ENCODE results near the gene METAP1D. TPM values are rescaled to one million over a fixed set of nuclear protein-coding genes. Genes with fewer than 3 reads are reported as not detected.
A peak's percentile ranks its signal among the peaks of the same experiment; 100 is the strongest.
"Not testable (repeated sequence)": the region's sequence is repeated elsewhere in the genome, so short reads cannot be mapped to it uniquely, and the experiment has no call there.

METAP1D gene
- total and polyA plus RNA-seq, 7 donors: 6.3 to 12.4 (median 10.0) TPM

DNA sequence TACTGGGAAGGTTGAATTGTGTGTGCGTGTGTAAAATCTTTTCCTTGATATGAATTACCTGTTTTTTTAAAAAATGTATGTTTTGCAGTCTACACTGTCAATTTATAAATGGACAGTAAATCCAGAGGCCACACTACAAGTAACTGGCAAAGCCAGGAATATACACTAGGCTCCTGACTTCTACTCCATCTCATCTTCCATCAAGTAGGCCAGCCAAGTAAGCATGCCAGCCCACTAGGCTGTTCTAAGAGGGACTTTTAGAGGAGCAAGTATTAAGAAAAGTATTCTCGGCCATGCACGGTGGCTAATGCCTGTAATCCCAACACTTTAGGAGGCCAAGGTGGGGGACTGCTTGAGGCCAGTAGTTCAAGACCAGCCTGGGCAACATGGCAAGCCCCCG is 13.0 kb upstream of the METAP1D start:
- no peaks in the 10 kb centered on the region for H3K9me3 ChIP-seq
- 62 to 70% (median 66%) methylated on average over 4 of the region's 4 CpGs for WGBS, 3 donors
- H3K27ac ChIP-seq: no peak overlapping the region
- H3K27me3 ChIP-seq (ENCODE audit: insufficient read depth in 3 of 3, low read length in 2 of 3): no peaks in the 10 kb centered on the region
- intact Hi-C loops (cut with DNase I): no loop called here
- no peaks in the 10 kb centered on the region for H3K4me1 ChIP-seq
- no peak overlapping the region for H3K4me3 ChIP-seq
- ATAC-seq (peak in 2 of 4 donors; percentile 43 to 72), DNase-seq (no peak)
- H3K36me3 ChIP-seq (ENCODE audit: insufficient read depth in 1 of 2, low read depth in 1 of 2): peaks cover 0 to 21% of the 10 kb centered on the region in 2 donors
- TF ChIP-seq, protein P1, sequence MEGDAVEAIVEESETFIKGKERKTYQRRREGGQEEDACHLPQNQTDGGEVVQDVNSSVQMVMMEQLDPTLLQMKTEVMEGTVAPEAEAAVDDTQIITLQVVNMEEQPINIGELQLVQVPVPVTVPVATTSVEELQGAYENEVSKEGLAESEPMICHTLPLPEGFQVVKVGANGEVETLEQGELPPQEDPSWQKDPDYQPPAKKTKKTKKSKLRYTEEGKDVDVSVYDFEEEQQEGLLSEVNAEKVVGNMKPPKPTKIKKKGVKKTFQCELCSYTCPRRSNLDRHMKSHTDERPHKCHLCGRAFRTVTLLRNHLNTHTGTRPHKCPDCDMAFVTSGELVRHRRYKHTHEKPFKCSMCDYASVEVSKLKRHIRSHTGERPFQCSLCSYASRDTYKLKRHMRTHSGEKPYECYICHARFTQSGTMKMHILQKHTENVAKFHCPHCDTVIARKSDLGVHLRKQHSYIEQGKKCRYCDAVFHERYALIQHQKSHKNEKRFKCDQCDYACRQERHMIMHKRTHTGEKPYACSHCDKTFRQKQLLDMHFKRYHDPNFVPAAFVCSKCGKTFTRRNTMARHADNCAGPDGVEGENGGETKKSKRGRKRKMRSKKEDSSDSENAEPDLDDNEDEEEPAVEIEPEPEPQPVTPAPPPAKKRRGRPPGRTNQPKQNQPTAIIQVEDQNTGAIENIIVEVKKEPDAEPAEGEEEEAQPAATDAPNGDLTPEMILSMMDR (IDR thresholded peaks at IDR 0.05): no peak

DNA sequence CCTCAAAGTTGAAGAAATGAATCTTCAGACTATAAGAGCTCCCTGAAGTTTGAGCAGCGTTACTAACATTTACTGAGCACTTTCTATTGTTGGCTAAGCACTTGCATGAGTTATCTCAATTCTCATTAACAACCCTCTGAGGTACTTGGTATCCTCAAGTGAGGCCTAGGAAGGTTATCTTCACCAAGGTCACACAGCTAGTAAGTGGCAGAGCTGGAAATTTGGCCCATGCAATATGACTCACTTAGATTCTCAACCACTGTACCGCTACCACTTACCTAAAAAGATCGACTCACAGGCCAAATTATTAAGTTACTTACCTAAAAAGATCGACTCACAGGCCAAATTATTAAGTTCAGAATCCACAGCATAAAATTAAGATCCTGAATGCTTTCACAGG is 8.7 kb upstream of the METAP1D start:
- 83 to 95% (median 91%) methylated on average over 4 of the region's 4 CpGs for WGBS, 3 donors
- ATAC-seq: no peak

DNA sequence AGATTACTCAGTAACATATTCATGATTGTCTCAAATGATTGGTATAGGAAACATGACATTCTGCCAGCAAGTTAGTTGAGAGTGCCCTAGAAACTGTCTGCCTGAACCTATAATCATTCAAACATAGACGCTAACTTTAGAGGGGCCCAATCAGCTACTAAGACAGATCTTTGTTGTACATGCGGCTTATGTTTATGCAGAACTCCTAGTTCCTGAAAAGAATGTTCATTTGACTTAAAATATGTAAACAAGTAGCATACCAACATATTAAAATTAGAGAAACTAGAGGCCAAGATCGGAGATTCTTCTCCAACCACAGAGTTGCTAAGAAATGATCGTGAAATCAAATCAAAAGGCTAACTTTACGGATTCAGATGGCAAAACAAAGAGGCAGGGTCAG is 4.2 kb upstream of the METAP1D start:
- H3K27me3 ChIP-seq (ENCODE audit: insufficient read depth in 3 of 3, low read length in 2 of 3): no peaks in the 10 kb centered on the region
- ATAC-seq (no peak), DNase-seq (no peak)
- no peaks in the 10 kb centered on the region for H3K9me3 ChIP-seq
- no peaks in the 10 kb centered on the region for H3K36me3 ChIP-seq (ENCODE audit: insufficient read depth in 1 of 2, low read depth in 1 of 2)
- H3K27ac ChIP-seq: no peak overlapping the region
- H3K4me3 ChIP-seq: no peak overlapping the region
- intact Hi-C loops (cut with DNase I): no loop called here
- TF ChIP-seq, protein P1 (IDR thresholded peaks at IDR 0.05): no peak
- H3K4me1 ChIP-seq: peaks cover 10% of the 10 kb centered on the region
- WGBS, 3 donors: 85 to 91% (median 89%) methylated on average over 5 of the region's 5 CpGs

More for the DNA sequence above, 8.7 kb upstream of the METAP1D start:
- no peak for DNase-seq
- Histone ChIP-seq H3K4me3 (no peak overlapping the region), H3K4me1 (no peaks in the 10 kb centered on the region), H3K27me3 (ENCODE audit: insufficient read depth in 3 of 3, low read length in 2 of 3) (no peaks in the 10 kb centered on the region), H3K9me3 (no peaks in the 10 kb centered on the region), H3K36me3 (ENCODE audit: insufficient read depth in 1 of 2, low read depth in 1 of 2) (no peaks in the 10 kb centered on the region), H3K27ac (no peak overlapping the region)
- intact Hi-C loops (cut with DNase I): no loop called here
- TF ChIP-seq, protein P1 (IDR thresholded peaks at IDR 0.05): no peak

DNA sequence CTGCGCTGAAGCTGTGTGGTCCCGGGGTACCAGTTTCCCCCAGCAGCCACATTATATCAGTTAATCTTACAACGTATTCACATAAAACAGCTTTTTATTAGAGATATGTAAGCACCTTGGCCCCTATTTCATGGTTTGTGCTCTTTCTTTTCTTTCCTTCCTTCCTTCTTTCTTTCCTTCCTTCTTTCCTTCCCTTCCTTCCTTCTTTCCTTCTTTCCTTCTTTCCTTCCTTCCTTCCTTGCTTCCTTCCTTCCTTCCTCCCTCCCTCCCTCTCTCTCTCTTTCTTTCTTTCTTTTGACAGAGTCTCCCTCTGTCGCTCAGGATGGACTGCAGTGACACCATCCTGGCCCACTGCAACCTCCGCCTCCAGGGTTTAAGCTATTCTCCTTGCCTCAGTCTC is 3.7 kb upstream of the METAP1D start:
- TF ChIP-seq, protein P1 (IDR thresholded peaks at IDR 0.05): no peak
- H3K4me1 ChIP-seq: peaks cover 12% of the 10 kb centered on the region
- H3K36me3 ChIP-seq (ENCODE audit: insufficient read depth in 1 of 2, low read depth in 1 of 2): no peaks in the 10 kb centered on the region
- H3K27ac ChIP-seq: no peak overlapping the region
- ATAC-seq (no peak), DNase-seq (no peak)
- H3K9me3 ChIP-seq: no peaks in the 10 kb centered on the region
- no peak overlapping the region for H3K4me3 ChIP-seq
- 90 to 92% (median 91%) methylated on average over 5 of the region's 5 CpGs for WGBS, 3 donors
- H3K27me3 ChIP-seq (ENCODE audit: insufficient read depth in 3 of 3, low read length in 2 of 3): no peaks in the 10 kb centered on the region
- intact Hi-C loops (cut with DNase I): no loop called here

DNA sequence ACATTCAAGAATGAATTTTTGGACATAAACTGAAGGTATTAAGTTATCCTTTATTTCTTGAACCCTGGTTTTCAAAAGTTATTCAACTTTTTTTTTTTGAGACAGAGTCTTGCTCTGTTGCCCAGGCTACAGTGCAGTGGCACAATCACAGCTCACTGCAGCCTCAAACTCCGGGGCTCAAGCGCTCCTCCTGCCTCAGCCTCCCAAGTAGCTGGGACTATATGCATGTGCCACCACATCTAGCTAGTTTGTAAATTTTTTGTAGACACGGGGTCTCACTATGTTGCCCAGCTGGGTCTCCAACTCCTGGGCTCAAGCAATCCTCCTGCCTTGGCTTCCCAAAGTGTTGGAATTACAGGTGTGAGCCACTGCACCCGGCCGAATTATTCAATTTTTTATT is 2.7 kb upstream of the METAP1D start:
- intact Hi-C loops (cut with DNase I); H3K36me3 ChIP-seq (ENCODE audit: insufficient read depth in 1 of 2, low read depth in 1 of 2); H3K27me3 ChIP-seq (ENCODE audit: insufficient read depth in 3 of 3, low read length in 2 of 3); H3K27ac ChIP-seq; DNase-seq; H3K4me3 ChIP-seq; H3K9me3 ChIP-seq; ATAC-seq: not testable (repeated sequence)
- H3K4me1 ChIP-seq: peaks cover 12% of the 10 kb centered on the region
- WGBS, 3 donors: 87 to 92% (median 91%) methylated on average over 5 of the region's 5 CpGs
